ENCODE results near the gene CHCHD6. TPM values are rescaled to one million over a fixed set of nuclear protein-coding genes. Genes with fewer than 3 reads are reported as not detected.

The CHCHD6 gene
- total RNA-seq, 1 donor: 9.1 TPM

GRCh38 chr3:126851934-126852333 is 147.9 kb downstream of the CHCHD6 start:
- H3K4me3 ChIP-seq (ENCODE audit: low read depth, low read length): no peak overlapping the region
- TF ChIP-seq, protein P1, sequence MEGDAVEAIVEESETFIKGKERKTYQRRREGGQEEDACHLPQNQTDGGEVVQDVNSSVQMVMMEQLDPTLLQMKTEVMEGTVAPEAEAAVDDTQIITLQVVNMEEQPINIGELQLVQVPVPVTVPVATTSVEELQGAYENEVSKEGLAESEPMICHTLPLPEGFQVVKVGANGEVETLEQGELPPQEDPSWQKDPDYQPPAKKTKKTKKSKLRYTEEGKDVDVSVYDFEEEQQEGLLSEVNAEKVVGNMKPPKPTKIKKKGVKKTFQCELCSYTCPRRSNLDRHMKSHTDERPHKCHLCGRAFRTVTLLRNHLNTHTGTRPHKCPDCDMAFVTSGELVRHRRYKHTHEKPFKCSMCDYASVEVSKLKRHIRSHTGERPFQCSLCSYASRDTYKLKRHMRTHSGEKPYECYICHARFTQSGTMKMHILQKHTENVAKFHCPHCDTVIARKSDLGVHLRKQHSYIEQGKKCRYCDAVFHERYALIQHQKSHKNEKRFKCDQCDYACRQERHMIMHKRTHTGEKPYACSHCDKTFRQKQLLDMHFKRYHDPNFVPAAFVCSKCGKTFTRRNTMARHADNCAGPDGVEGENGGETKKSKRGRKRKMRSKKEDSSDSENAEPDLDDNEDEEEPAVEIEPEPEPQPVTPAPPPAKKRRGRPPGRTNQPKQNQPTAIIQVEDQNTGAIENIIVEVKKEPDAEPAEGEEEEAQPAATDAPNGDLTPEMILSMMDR (IDR thresholded peaks at IDR 0.05; ENCODE audit: insufficient read depth, low read depth, low read length): no peak
- no peak for DNase-seq (ENCODE audit: low read depth)

GRCh38 chr3:126852511-126852910 is 148.5 kb downstream of the CHCHD6 start:
- TF ChIP-seq, protein P1 (IDR thresholded peaks at IDR 0.05; ENCODE audit: insufficient read depth, low read depth, low read length): no peak
- no peak for DNase-seq (ENCODE audit: low read depth)
- H3K4me3 ChIP-seq (ENCODE audit: low read depth, low read length): no peak overlapping the region

DNA sequence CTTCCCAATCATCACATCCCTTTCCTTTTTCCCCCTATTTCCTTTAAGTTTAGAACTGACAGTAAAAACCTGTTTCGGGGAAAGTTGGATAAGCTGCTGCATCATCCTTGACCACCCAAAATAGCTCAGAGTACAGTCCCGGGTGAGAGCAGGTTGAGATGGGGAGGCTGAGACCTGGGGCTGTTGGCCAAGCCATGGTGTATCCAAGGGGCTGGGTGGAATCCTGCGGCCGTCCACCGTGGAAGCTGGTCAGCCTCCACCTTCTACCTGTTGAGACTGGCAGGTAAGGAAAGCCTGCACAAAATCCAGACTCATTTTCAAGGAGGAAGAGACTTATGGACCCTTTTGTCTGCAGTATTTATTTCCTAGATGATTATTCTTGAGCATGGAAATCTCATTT is 150.6 kb downstream of the CHCHD6 start:
- DNase-seq (ENCODE audit: low read depth): no peak
- H3K4me3 ChIP-seq (ENCODE audit: low read depth, low read length): no peak overlapping the region
- TF ChIP-seq, protein P1 (IDR thresholded peaks at IDR 0.05; ENCODE audit: insufficient read depth, low read depth, low read length): no peak

- TF ChIP-seq, protein P1 (IDR thresholded peaks at IDR 0.05; ENCODE audit: insufficient read depth, low read depth, low read length): no peak
- no peak overlapping the region for H3K4me3 ChIP-seq (ENCODE audit: low read depth, low read length)
- DNase-seq (ENCODE audit: low read depth): no peak
Observed at GRCh38 chr3:126855374-126855773, 151.3 kb downstream of the CHCHD6 start.

DNA sequence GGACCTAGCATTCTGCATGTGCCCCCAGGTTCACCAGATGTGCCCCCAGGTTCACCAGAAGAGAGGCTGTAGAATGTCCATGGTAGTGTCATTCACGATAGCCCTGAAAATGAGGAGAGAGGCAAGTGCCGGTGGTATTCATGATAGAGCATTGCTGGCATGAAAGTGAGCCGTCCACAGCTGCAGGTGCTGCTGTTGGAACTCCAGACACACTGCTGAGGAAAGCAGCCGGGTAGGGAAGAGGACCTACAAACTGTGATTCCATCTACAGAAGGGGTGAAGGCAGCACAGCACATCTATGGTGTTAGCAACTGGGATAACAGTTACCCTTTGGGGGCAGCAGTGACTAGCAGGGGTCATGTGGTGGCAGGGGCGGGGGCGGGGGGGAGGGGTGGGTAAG is 153.9 kb downstream of the CHCHD6 start:
- DNase-seq (ENCODE audit: low read depth): no peak
- TF ChIP-seq, protein P1 (IDR thresholded peaks at IDR 0.05; ENCODE audit: insufficient read depth, low read depth, low read length): no peak

DNA sequence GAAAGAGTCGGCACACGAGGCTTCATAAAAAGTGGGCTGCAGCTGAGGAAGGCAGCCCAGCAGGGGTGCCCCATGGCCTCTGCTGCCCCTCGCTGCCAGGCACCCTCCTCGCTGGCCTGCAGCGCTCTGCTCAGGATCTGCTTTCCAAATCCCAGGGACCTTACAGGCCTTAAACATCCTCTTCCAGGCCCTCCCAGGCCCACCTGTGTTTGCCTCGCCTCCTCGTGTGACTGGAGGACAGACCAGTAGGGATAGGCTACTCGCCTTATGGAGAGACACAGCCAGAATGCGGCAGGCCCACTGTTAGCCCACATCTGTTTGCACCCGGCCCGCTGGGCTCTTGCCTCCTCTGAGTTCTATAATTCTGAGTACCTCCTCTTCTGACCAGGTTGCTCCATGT is 154.4 kb downstream of the CHCHD6 start:
- H3K4me3 ChIP-seq (ENCODE audit: low read depth, low read length): no peak overlapping the region
- DNase-seq (ENCODE audit: low read depth): no peak
- TF ChIP-seq, protein P1 (IDR thresholded peaks at IDR 0.05; ENCODE audit: insufficient read depth, low read depth, low read length): no peak

More for the DNA sequence above, 153.9 kb downstream of the CHCHD6 start:
- H3K4me3 ChIP-seq (ENCODE audit: low read depth, low read length): no peak overlapping the region

- TF ChIP-seq, protein P1 (IDR thresholded peaks at IDR 0.05; ENCODE audit: insufficient read depth, low read depth, low read length): no peak
- no peak overlapping the region for H3K4me3 ChIP-seq (ENCODE audit: low read depth, low read length)
- peak; percentile 16 for DNase-seq (ENCODE audit: low read depth)
Observed at GRCh38 chr3:126858887-126859286, 154.8 kb downstream of the CHCHD6 start.

All from fibroblast of villous mesenchyme (primary cell).